BE2C (cell line): ENCODE results near the gene SLC9A2.
A peak's percentile ranks its signal among the peaks of the same experiment; 100 is the strongest.

Experiments
- DNase-seq: peaks from one replicate; pipeline ENCODE4 v3.0.0-alpha.2; 2020
- H3K27me3 ChIP-seq: fragments of 250-450 bp; sonication (Bioruptor Pico); 2 replicates; pipeline ENCODE4 v1.5.1; 2020; ENCODE audit warnings: mild to moderate bottlenecking
- H3K36me3 ChIP-seq: fragments of 250-450 bp; sonication (Bioruptor Pico); 2 replicates; pipeline ENCODE4 v1.5.1; 2020; ENCODE audit warnings: mild to moderate bottlenecking
- H3K4me1 ChIP-seq: fragments of 250-450 bp; sonication (Bioruptor Pico); 2 replicates; pipeline ENCODE4 v1.5.1; 2020
- H3K4me3 ChIP-seq: 2 replicates; pipeline ENCODE4 v1.5.1; 2011; ENCODE audit warnings: low read depth, low read length
- H3K9me3 ChIP-seq: fragments of 250-450 bp; sonication (Bioruptor Pico); 2 replicates; pipeline ENCODE4 v1.5.1; 2020
- CTCF ChIP-seq: IDR thresholded peaks from 2 replicates; pipeline ENCODE4 v1.5.1; 2012; ENCODE audit warnings: mild to moderate bottlenecking, low read depth, low read length

Gene SLC9A2

GRCh38 chr2:102753563-102754159 lies 134.3 kb downstream of the SLC9A2 start:
- TF ChIP-seq CTCF = peak; percentile 54
- DNase-seq = peak; percentile 8

DNA sequence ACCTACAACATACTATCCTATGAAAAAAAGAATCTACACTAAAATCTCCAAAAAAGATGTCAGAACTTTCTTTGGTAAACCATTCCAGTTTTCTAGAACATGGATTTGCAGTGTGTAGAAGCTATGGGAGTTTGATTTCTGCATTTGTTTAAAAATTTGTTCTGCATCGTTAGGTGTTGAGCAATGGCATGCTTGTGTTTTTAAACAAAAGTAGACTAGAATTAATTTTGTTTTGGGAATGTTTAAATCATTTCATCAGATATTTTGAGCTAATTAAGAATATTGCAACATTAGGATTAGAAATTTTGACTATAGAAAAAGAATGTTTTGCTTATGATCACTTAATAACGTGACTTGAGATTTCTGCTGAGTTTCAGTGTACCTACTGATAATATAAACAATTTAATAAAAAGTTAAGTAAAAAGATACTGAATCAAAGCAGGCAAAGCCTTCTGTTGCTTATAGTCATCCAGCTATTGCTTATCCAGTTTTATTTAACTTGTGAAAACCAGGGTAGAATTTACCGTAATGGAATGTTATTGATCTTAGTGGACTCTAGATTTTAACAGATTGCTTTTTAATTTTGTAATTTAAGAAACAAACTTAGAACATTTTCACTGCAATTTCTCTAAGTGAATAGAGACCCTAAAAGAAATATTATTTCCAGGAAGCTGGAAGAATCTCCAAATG lies 135.2 kb downstream of the SLC9A2 start:
- Histone ChIP-seq H3K27me3 (no peaks in the 10 kb centered on the region), H3K4me1 (no peaks in the 10 kb centered on the region), H3K4me3 (no peak overlapping the region), H3K9me3 (no peaks in the 10 kb centered on the region), H3K36me3 (no peaks in the 10 kb centered on the region)
- DNase-seq = no peak
- no peak for TF ChIP-seq CTCF

More at GRCh38 chr2:102753563-102754159, 134.3 kb downstream of the SLC9A2 start:
- H3K4me3 ChIP-seq = no peak overlapping the region
- H3K4me1 ChIP-seq = no peaks in the 10 kb centered on the region
- H3K27me3 ChIP-seq = no peaks in the 10 kb centered on the region
- no peaks in the 10 kb centered on the region for H3K36me3 ChIP-seq
- no peaks in the 10 kb centered on the region for H3K9me3 ChIP-seq

DNA sequence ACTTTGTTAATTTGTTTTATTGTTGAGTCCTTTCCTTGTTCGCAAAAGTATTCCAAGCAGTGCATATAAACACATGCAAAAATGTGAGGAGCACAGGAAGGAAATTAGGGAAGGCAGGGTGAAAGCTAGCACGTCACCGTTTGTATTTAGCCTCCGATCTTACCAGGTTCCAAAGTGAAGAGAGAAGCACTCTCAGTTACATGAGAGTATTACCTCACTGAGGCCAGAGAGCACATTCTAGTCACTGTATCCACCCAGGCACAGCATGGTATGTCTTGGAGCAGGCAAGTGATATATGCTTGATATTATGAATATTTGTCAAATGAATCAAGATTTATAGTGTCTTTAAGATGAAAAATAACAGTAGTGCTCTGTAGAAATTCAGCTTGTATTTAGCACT lies 135.9 kb downstream of the SLC9A2 start:
- no peak overlapping the region for H3K4me3 ChIP-seq
- DNase-seq = no peak
- no peaks in the 10 kb centered on the region for H3K9me3 ChIP-seq
- no peaks in the 10 kb centered on the region for H3K4me1 ChIP-seq
- H3K36me3 ChIP-seq = no peaks in the 10 kb centered on the region
- no peaks in the 10 kb centered on the region for H3K27me3 ChIP-seq
- TF ChIP-seq CTCF = no peak

DNA sequence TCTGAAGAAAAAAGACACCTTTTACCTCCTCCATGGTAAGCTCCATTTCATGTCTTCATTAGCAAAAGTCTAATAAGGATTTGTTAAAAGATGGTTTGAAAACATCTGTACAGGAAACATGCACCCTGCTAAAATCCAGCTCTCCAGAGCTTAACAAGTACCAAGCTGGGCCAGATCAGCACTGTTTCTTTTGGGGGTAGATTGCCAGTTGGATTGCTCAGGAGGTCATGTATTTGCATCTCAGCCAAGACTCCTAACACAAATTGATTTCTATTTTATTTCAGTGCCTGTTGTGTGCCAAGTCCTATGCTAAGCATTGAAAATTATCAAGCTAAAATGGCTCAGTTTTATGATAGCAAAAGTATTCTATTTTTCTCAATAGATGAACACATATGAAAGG lies 139.1 kb downstream of the SLC9A2 start:
- Histone ChIP-seq H3K9me3 (no peaks in the 10 kb centered on the region), H3K27me3 (no peaks in the 10 kb centered on the region), H3K4me1 (no peaks in the 10 kb centered on the region), H3K4me3 (no peak overlapping the region), H3K36me3 (no peaks in the 10 kb centered on the region)
- TF ChIP-seq CTCF = no peak
- no peak for DNase-seq
